Measurements from ENCODE around the gene RNF2.
"Not testable (repeated sequence)": the region's sequence is repeated elsewhere in the genome, so short reads cannot be mapped to it uniquely, and the experiment has no call there.

The RNF2 gene

DNA sequence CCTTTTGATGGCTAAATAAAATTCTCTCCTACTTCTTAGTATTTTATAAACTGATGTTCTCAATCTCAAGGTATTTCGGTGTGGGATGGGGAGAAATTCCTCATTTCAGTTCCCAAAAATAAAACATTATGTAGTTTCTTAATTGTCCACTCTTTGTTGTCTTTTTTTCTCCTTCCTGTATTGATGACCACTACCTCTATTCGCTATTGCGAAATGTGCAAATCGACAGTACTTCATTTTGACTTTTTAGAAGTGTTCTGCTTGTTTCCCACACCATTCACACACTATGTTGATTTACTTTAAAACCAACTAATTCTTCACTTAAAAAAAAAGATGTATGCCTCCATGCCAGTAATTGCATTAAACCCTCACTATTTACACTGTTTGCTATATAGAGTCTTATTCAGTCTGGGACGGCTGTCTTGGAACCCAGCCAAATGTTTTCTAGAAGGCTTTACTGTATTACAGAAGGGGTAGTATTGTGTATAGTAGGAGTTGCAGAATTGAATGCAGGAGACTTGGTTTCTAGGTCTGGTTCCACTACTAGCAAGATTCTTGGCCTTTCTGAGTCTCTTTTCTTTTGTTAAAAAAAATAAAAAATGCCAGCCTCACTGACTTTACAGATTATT is 5.6 kb downstream of the RNF2 start:
- no peak for DNase-seq (ENCODE audit: low read depth)

DNA sequence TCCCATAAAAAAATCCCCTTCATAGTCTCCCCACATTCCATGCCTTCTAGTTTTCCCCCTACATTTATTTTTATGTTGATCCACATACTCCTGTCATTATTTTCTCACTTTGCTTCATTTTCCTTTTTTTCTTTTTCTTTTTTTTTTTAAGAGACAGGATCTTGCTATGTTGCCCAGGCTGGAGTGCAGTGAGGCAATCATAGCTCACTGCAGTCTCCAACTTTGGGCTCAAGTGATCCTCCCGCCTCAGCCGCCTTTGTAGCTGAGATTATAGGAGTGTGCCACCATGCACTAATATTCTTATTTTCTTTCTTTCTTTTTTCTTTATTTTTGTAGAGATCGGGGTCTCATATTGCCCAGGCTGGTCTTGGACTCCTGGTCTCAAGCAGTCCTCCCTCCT is 7.8 kb downstream of the RNF2 start:
- DNase-seq (ENCODE audit: low read depth): no peak

DNA sequence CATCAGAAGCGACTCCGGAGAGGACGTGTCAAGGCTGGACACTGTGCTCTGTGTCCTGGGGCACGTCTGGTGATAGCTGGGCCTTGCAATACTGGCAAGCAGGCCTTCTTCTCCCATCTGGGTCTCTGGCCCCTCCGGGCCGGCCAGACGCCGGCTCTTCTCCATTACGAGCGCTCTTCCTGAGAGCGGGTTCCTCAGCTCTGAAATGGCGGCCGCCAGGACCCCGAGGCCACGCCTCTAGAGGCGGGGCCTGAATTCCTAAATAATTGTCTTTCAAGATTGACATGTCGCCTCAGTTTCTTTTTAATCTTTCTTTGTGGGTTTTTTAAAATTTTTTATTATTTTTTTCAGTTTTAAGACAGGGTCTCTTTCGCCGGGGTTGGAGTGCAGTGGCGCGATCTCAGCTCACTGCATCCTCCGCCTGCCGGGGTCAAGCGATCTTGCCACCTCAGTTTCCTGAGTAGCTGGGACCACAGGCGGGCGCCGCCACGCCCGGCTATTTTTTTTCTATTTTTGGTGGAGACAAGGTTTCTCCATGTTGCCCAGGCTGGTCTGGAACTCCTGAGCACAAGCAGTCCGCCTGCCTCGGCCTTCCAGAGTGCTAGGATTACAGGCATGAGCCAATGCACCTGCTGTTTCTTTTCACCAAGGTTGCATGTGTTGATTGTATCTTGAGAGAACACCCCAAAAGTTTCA is 9.2 kb downstream of the RNF2 start:
- no peak for DNase-seq (ENCODE audit: low read depth)

DNA sequence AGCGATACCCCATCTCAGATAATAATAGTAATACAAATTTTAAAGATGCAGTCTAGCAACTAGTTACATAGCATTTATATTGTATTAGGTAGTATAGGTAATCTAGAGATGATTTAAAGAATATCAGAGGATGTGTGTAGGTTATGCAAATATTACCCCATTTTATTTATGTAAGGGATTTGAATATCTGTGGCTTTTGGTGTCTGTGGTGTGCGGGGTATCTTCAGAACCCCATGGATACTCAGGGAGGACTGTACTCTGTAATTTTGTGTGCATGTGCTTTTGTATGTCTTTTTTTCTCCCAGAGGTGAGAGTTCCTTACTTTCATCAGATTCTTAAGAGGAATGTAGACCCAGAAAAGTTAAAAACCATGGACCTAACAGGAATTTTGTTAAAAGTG is 12.8 kb downstream of the RNF2 start:
- DNase-seq (ENCODE audit: low read depth): no peak

DNA sequence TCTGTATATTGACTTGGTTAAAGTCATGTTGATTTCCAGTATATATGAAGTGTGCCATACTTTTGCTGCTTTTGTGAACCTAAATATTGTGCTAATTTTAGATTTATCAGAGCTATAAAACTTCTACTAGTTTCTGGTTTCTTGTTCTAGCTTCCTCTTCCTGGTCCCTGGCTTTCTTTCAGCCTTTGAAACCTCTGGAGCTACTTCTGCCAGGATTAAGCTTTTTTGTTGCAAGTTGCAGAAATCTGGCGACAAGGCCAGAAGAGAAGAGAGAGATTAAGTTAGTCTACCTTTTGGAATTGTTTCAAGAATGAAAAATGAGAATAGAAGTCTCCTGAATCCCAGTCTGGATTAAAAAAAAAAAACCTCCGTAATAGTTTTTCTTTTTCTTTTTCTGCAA is 13.5 kb downstream of the RNF2 start:
- DNase-seq (ENCODE audit: low read depth): no peak

GRCh38 chr1:185059950-185060571 is 14.7 kb downstream of the RNF2 start:
- DNase-seq (ENCODE audit: low read depth): no peak

- DNase-seq (ENCODE audit: low read depth): no peak
Measured at GRCh38 chr1:185062710-185063370, 17.5 kb downstream of the RNF2 start.

DNA sequence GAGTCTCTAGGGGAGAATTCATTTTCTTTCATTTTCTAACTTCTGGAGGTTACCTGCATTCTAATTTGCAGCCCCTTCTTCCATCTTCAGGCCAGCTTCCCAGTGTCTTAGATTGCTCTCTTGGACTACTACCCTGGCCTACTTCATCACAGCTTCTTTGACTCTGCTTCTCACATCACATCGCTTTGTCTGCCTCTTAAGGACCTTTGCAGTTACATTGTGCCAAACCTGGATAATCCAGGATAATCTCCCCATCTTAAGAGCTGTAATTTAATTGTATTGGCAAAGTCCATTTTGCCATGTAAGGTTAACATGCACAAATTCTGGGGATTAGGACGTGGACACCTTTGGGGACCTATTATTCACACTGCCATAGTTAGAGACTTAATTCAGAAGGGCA is 18.4 kb downstream of the RNF2 start:
- no peak for DNase-seq (ENCODE audit: low read depth)

- DNase-seq (ENCODE audit: low read depth): not testable (repeated sequence)
Measured at GRCh38 chr1:185065006-185065405, 19.6 kb downstream of the RNF2 start.

- DNase-seq (ENCODE audit: low read depth): no peak
Measured at GRCh38 chr1:185066181-185066580, 20.8 kb downstream of the RNF2 start.

DNA sequence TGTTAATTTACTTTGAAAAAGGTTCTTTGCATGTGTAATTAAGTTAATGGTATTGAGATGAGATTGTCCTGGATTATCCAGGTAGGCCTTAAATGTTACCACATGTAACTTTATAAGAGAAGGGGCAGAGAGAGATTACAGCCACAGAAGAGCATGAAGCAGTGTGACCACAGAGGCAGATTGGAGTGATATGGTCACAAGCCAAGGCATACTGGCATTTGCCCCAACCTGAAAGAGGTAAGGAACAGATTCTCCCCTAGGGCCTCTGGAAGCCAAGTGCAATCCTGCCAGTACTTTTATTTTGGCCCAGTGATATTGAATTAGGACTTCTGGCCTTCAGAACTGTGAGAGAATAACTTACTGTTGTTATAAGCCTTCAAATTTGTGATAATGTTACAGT is 23.0 kb downstream of the RNF2 start:
- no peak for DNase-seq (ENCODE audit: low read depth)

GRCh38 chr1:185069202-185069772 is 23.9 kb downstream of the RNF2 start:
- DNase-seq (ENCODE audit: low read depth): no peak

- DNase-seq (ENCODE audit: low read depth): no peak
Measured at GRCh38 chr1:185070051-185070450, 24.7 kb downstream of the RNF2 start.

GRCh38 chr1:185073725-185074124 is 28.4 kb downstream of the RNF2 start:
- DNase-seq (ENCODE audit: low read depth): peak; percentile 6

DNA sequence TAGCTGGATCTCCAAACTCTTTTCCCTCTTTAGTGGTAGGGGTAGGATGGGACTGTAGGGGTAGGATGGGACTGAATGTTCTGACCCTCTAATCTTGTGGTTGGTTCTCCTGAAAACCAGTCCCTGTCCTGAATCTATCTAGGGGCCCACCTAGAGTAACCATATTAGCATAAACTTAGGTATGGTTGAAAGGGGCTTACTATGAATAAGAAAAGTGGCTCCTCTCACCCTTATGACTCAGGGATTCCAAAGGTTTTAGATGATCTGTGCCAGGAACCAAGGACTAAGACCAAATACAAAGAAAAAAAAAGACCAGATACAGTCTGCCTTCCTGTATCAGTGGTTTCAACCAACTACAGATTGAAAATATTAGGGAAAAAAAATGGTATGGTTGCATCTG is 28.9 kb downstream of the RNF2 start:
- no peak for DNase-seq (ENCODE audit: low read depth)

DNA sequence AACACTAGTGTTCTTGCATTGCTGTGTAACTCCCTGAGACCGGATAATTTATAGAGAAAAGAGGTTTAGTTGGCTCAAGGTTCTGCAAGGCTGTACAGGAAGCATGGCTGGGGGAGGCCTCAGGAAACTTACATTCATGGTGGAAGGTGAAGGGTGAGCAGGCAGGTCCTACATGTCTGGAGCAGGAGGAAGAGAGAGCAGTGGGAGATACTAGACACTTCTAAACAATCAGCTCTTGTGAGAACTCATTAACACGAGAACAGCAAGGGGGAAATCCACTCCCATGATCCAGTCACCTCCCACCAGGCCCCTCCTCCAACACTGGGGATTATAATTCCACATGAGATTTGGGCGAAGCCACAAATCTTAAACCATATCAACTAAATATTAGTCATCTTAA is 30.1 kb downstream of the RNF2 start:
- DNase-seq (ENCODE audit: low read depth): no peak

DNA sequence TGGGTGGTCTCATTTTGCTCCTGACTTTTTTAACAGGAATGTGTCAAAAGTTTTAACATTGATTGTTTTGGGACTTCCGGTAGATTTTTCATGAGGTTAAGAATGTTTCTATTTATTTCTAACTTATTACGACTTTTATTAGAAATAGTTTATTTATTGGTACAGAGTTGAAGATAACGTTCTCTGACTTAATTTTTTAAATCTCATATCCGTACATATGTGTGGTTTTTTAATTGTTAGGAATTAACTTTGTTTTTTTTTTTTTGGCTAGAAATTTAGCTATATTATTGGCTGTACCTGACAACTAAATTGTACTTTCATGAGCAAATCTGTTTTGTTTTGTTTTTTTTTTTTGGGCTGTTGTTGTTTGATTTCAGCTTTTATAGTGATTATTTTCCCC is 32.0 kb downstream of the RNF2 start:
- no peak for DNase-seq (ENCODE audit: low read depth)

- no peak for DNase-seq (ENCODE audit: low read depth)
Measured at GRCh38 chr1:185080422-185080821, 35.1 kb downstream of the RNF2 start.

DNA sequence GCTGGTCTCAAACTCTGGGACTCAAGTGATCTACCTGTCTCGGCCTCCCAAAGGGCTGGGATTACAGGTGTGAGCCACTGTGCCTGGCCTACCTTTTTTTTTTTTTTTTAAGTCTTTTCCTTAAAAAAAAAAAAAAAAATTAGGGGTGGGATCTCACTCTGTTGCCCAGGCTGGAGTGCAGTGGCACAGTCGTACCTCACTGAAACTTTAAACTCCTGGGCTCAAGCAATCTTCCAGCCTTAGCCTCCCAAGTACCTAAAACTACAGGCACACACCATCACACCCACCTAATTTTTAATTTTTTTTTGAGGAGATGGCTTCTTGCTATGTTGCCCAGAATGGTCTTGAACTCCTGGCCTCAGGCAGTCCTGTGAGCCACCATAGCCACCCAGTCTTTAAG is 38.5 kb downstream of the RNF2 start:
- no peak for DNase-seq (ENCODE audit: low read depth)

- DNase-seq (ENCODE audit: low read depth): no peak
Measured at GRCh38 chr1:185087101-185087500, 41.7 kb downstream of the RNF2 start.

DNA sequence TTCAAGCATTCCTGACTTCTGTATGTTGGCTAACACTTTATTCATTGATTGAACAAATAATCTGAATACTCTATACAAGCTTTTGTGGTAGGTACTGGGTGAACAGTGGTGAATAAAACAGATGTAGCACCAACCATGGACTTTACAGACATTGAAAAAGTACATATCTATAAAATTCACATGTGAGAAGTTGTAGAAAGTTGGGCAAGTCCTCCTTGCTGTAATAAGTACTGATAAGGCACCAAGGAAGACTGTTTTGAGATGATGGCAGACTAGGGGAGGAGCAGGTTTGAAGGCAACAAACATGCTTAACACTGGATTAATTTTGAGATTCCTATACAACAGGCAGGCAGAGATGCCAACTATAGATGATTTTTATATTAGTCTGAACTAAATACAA is 42.4 kb downstream of the RNF2 start:
- DNase-seq (ENCODE audit: low read depth): no peak

GRCh38 chr1:185091480-185091879 is 46.1 kb downstream of the RNF2 start:
- DNase-seq (ENCODE audit: low read depth): no peak

- no peak for DNase-seq (ENCODE audit: low read depth)
Measured at GRCh38 chr1:185094761-185095160, 49.4 kb downstream of the RNF2 start.

Measured in GM04503 (cell line).